NCI-H82 treated with DMSO at 0.1 percent for 48 hours (cell line): ENCODE measurements around the gene USH2A.
A peak's percentile ranks its signal among the peaks of the same experiment; 100 is the strongest.
"Not testable (repeated sequence)": the region's sequence is repeated elsewhere in the genome, so short reads cannot be mapped to it uniquely, and the experiment has no call there.

Source experiments
- DNase-seq: peaks from one replicate; lab custom pipeline; 2025; ENCODE audit not compliant: unreplicated experiment; lab: John Stamatoyannopoulos, UW

USH2A gene

GRCh38 chr1:216145451-216146018 lies 277.7 kb downstream of the USH2A start:
- not testable (repeated sequence) for DNase-seq

GRCh38 chr1:216144661-216145450 lies 278.4 kb downstream of the USH2A start:
- no peak for DNase-seq

GRCh38 chr1:216142921-216143320 lies 280.3 kb downstream of the USH2A start:
- no peak for DNase-seq

- no peak for DNase-seq
Measured at GRCh38 chr1:216140730-216141524, 282.3 kb downstream of the USH2A start.

DNA sequence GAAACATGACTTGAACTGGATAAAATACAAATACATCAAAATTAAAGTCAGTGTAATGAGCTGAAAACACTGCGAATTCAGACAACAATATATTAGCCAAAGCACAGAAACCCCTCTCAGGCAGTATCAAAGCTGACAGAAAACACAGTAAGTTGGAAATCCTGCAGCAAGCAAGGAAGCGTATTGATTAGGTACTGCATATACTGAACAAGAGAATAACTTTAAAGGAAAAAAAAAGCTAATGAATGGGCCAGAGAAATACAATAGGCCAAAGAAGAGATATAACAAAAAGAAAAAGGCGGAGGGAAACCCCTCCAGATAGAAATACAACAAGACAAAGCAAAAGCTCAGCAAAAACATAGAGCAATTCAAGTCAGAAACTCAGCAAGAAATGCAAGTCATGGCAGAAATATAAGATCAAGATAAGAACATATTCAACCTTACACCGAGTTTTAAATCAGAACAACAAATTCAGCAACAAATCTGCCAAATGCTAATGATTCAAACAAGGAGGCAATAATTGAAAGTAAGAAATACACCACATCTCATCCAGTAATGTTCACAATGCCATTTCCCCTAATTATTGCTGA lies 299.0 kb downstream of the USH2A start:
- no peak for DNase-seq

- no peak for DNase-seq
Measured at GRCh38 chr1:216123446-216124191, 299.6 kb downstream of the USH2A start.

DNA sequence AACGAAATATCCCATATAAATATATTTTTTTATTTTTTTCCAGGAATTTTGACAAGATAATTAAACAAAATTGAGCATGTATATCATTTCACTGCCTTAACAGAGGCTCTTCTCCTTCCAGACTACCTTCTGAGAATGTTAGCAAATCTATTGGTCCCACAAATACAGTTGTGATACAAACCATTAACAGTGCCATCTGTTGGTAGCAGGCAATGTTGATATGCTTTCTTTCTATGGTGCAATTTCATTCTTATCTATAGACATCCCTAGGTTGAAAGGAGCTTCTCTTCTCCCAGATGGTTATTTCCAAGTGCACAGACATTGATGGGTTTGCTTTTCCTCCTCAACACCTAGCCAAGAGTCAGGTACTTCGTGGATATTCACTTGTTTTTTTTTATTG lies 303.6 kb downstream of the USH2A start:
- peak; percentile 27 for DNase-seq

DNA sequence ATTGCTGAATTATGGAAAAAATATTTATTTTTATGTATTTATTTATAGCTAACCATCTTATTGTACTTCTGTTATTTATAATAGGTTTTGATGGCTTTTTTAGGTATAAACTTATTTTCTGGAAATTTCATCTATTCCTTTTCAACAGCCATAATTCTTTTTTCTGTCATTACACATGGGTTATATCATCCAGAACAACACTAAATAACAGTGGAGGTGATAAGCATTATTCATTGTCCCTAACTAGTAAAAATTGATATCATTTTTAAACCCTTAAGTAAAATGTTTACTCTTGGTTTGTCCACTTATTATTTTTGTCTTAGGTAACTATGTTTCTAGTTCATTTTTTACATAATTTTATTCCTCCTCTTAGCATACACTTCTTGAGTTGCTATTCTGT lies 309.1 kb downstream of the USH2A start:
- DNase-seq: no peak

DNA sequence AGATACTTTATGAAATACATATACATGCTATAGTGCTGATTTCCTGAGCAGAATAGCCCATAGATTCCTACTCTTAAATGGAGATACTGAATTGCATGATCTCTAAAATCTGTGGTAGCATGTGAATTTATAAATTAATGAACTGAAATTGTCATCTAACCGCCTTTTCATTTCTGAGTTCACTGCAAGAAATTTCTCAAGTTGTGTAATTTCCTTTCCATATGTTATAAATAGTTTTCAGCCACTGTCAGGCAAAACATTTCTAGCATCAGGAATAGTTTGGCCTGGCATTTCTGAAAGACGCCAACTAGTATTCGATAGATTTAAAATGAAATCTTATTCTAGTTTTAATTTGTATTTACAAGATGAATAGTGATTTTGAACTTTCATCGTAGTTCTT lies 310.1 kb downstream of the USH2A start:
- no peak for DNase-seq

DNA sequence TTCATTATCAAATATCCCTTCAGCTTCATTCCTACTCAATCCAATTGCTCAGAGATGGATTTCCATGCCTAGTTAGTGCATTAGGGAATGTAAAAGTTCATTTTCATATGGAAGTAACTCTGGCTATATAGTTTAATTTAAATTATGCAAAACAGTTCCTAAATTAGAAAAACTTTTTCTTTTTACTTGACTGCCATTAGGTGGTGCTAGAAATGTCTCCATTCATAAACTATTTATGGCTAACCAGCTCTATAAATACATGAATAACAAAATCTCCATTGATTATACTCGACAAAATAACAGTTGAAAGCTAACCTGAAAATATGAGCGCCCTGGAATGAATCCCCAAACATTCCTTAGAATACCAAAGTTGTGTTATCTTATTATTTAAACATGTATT lies 311.4 kb downstream of the USH2A start:
- no peak for DNase-seq

DNA sequence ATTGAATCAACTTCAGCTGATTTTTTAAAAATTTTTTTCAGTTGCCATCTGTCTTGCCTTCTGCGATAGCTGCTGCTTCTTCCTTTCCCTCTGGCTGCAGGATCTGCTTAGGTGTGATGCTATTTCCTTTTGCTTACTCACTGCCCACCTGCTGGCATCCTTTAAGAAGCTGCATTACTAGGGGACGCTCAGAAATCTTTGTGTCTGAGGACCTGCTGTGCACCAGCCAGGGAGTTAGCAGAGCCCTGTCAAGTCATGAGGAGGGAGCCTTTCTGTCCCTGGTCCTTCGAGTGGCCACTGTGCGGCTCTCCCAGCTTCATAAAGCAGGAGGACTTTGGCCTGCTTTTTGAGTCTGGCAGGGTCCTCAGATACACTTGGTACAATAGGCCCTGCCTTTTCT lies 327.8 kb downstream of the USH2A start:
- no peak for DNase-seq

DNA sequence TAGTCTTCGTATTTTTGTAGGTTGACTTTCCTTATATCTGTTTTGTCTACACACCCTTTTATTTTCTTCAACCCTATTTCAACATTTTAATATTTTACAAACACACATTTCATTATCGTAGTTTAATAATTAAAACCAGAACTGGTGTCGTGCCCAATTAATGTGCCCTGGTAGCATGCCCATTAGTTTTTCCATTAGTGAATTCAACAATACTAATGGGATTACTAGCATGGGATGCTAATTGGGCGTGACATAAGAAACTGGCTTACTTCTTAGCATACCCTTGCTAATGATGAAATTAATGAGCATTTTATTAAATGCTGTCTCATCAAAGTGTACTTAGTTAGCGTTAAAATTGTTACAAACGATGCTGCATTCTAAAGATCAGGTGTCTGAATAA lies 332.7 kb downstream of the USH2A start:
- peak; percentile 6 for DNase-seq

DNA sequence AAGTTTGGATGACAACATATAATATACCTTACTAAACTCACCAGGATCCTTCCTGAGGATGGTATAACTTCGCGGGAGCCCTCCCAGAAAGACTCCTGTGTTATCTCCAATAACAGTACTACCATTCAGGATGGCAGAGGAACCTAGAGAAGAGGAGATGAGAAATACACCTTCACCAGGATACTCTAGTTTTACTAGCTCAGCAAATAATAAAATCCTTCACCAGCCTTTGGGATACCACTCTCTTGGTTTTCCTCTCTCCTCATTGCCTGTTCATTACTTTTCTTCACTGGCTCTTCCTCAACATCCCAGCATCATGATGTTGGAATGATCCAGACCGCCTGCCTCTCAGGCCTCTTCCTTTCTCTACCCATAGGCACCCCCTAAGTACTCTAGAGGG lies 336.6 kb downstream of the USH2A start:
- no peak for DNase-seq

- no peak for DNase-seq
Measured at GRCh38 chr1:216081445-216081844, 341.8 kb downstream of the USH2A start.

GRCh38 chr1:216076751-216077150 lies 346.5 kb downstream of the USH2A start:
- no peak for DNase-seq

- no peak for DNase-seq
Measured at GRCh38 chr1:216075339-216075738, 347.9 kb downstream of the USH2A start.

GRCh38 chr1:216073793-216074595 lies 349.3 kb downstream of the USH2A start:
- no peak for DNase-seq

DNA sequence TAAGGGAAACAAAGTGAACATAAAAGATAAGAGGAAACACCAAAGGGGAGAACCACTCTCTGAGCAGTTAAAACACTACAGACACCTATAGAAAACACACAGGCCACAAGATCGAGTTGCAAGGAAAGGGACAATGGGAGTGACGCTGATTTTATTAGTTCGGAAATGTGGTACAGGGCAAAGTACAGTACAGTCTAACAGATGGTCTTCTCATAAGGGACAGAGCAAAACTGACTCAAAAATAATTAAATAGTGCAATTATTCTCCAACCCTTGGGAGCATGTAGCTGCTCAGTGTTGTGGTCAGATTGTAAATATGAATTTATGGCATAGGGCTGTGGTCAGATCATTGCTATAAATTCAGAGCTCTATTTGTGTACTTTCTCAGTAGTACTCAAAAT lies 352.0 kb downstream of the USH2A start:
- DNase-seq: no peak

GRCh38 chr1:216064643-216065042 lies 358.6 kb downstream of the USH2A start:
- DNase-seq: no peak

DNA sequence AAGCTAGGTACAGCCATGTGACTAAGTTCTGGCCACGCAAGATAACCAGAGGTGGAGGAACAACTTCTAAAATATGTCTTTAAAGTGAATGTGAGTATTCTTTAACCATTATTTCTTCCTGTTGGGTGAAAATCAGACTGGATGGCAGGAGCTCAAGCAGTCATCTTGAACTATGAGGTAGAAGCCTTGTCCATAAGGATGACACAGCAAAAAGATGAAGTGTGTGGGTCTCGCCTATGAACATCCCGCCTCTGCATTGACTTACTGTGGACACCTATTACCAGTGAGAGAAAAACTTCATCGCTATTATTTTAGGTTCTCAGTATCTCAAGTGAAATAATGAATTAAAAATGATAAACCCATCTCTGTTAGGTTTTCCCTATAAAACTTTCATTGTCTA lies 365.3 kb downstream of the USH2A start:
- no peak for DNase-seq
